ENCODE measurements around the gene GNG2. TPM values are rescaled to one million over a fixed set of nuclear protein-coding genes. Genes with fewer than 3 reads are reported as not detected.

The GNG2 gene
- total RNA-seq, 1 experiment from 2014 or later: 7.0 TPM

DNA sequence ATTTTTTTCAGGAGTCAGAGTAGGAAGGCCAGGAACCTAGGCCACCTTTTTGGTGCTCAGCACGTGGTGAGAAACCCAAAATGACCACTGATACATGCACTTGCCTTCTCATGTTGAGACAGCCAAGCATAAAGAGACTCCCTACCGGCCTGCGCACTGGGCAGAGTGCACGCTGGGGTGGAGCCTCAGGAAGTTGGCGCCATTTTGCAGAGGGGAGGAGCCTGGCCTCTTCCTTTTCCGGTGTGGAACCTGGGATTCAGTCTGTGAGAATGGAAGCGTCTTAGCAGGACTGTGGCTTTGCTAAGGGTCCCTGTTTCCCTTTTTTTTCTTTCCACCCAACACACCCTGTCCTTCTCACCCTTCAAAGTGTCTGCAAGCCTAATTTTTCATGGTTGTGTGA, 66.0 kb downstream of the GNG2 start:
- Histone ChIP-seq H2BK20ac (ENCODE audit: low read depth, low read length, poor library complexity, severe bottlenecking) (no peak overlapping the region), H4K8ac (replicated peaks; ENCODE audit: insufficient read length, low read depth, low read length) (no peak overlapping the region), H3K9me3 (ENCODE audit: control insufficient read depth, low read depth, low read length) (no peaks in the 10 kb centered on the region), H4K91ac (ENCODE audit: insufficient read length, low read depth, low read length) (no peak overlapping the region), H3K23me2 (ENCODE audit: insufficient read length, low read depth, low read length, poor library complexity, severe bottlenecking) (no peaks in the 10 kb centered on the region), H3K4me2 (ENCODE audit: insufficient read depth, insufficient read length, low read length) (no peak overlapping the region), H3K27me3 (ENCODE audit: insufficient read depth, low read length) (no peaks in the 10 kb centered on the region), H2BK15ac (ENCODE audit: low read depth, low read length) (no peak overlapping the region), H3K9ac (ENCODE audit: extremely low read depth, insufficient read length, low read length) (no peak overlapping the region), H2BK120ac (ENCODE audit: low read depth, low read length, poor library complexity, severe bottlenecking) (no peak overlapping the region), H3K4ac (ENCODE audit: low read depth, low read length) (no peak overlapping the region), H4K20me1 (ENCODE audit: control insufficient read depth, insufficient read depth, insufficient read length) (no peaks in the 10 kb centered on the region), H3K23ac (ENCODE audit: insufficient read length, low read depth, low read length) (no peak overlapping the region), H4K5ac (ENCODE audit: insufficient read length, low read depth, low read length) (no peak overlapping the region), H2AFZ (ENCODE audit: low read length) (no peak overlapping the region), H3K79me2 (ENCODE audit: insufficient read depth, low read length) (no peaks in the 10 kb centered on the region), H2BK12ac (ENCODE audit: insufficient read length, low read depth, low read length) (no peak overlapping the region), H3K4me1 (ENCODE audit: insufficient read depth, low read length) (no peaks in the 10 kb centered on the region; the same call in 1 of the 2 replicates), H2BK5ac (ENCODE audit: insufficient read length, low read length) (no peak overlapping the region), H3T11ph (ENCODE audit: low read length) (no peak overlapping the region), H3K14ac (ENCODE audit: insufficient read depth, low read length) (no peak overlapping the region), H3K27ac (ENCODE audit: insufficient read length, low read depth, low read length) (no peak overlapping the region), H3K79me1 (ENCODE audit: insufficient read depth, low read depth, low read length, poor library complexity, severe bottlenecking) (no peaks in the 10 kb centered on the region), H2AK5ac (ENCODE audit: insufficient read length, low read length) (no peak overlapping the region), H3K18ac (ENCODE audit: insufficient read length, low read depth, low read length) (no peak overlapping the region), H3K56ac (ENCODE audit: insufficient read length, low read depth, low read length) (no peak overlapping the region)
- H3K27ac Mint-ChIP-seq: no peak overlapping the region
- WGBS (ENCODE audit: extremely low coverage, insufficient read length, low lambda C conversion rate): no CpG with 5 or more reads among the region's 7 CpGs
- peaks cover 10% of the 10 kb centered on the region in 2 experiments for H3K4me1 Mint-ChIP-seq
- TF ChIP-seq, protein P1, sequence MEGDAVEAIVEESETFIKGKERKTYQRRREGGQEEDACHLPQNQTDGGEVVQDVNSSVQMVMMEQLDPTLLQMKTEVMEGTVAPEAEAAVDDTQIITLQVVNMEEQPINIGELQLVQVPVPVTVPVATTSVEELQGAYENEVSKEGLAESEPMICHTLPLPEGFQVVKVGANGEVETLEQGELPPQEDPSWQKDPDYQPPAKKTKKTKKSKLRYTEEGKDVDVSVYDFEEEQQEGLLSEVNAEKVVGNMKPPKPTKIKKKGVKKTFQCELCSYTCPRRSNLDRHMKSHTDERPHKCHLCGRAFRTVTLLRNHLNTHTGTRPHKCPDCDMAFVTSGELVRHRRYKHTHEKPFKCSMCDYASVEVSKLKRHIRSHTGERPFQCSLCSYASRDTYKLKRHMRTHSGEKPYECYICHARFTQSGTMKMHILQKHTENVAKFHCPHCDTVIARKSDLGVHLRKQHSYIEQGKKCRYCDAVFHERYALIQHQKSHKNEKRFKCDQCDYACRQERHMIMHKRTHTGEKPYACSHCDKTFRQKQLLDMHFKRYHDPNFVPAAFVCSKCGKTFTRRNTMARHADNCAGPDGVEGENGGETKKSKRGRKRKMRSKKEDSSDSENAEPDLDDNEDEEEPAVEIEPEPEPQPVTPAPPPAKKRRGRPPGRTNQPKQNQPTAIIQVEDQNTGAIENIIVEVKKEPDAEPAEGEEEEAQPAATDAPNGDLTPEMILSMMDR (conservative IDR thresholded peaks at IDR 0.05): no peak
- no peak overlapping the region for H3K4me3 Mint-ChIP-seq
- no peak for DNase-seq
- no peaks in the 10 kb centered on the region; a peak in 1 of 7 replicates for H3K36me3 Mint-ChIP-seq (ENCODE audit: insufficient read depth in 1 of 3, low read depth in 3 of 3)
- no peaks in the 10 kb centered on the region for H3K9me3 Mint-ChIP-seq
- no peaks in the 10 kb centered on the region for H3K27me3 Mint-ChIP-seq (ENCODE audit: low read depth)
